ENCODE results near the gene POLK.
"Not testable (repeated sequence)": the region's sequence is repeated elsewhere in the genome, so short reads cannot be mapped to it uniquely, and the experiment has no call there.

POLK gene

GRCh38 chr5:75610859-75611310 lies 99.2 kb downstream of the POLK start:
- not testable (repeated sequence) for DNase-seq (ENCODE audit: low spot score)

- DNase-seq (ENCODE audit: low spot score) = peak; percentile 51
These were observed 99.9 kb downstream of the POLK start, which contains the start of gene ANKDD1B for GRCh38 chr5:75611311-75612225. Gene ANKDD1B, plus strand, starts transcription at chr5:75611453. Its CDS starts 182 bp downstream, at chr5:75611635.

- no peak for DNase-seq (ENCODE audit: low spot score)
These were observed 100.5 kb downstream of the POLK start for GRCh38 chr5:75612226-75612569.

- DNase-seq (ENCODE audit: low spot score) = no peak
These were observed 101.2 kb downstream of the POLK start for GRCh38 chr5:75612901-75613300.

GRCh38 chr5:75614176-75614575 lies 102.5 kb downstream of the POLK start:
- DNase-seq (ENCODE audit: low spot score) = no peak

GRCh38 chr5:75616371-75616881 lies 104.7 kb downstream of the POLK start:
- no peak for DNase-seq (ENCODE audit: low spot score)

GRCh38 chr5:75616971-75617621 lies 105.4 kb downstream of the POLK start:
- DNase-seq (ENCODE audit: low spot score) = no peak

GRCh38 chr5:75617736-75618352 lies 106.2 kb downstream of the POLK start:
- DNase-seq (ENCODE audit: low spot score) = peak; percentile 63

- DNase-seq (ENCODE audit: low spot score) = no peak
These were observed 108.7 kb downstream of the POLK start for GRCh38 chr5:75620184-75620959.

GRCh38 chr5:75622564-75622963 lies 110.9 kb downstream of the POLK start:
- no peak for DNase-seq (ENCODE audit: low spot score)

- no peak for DNase-seq (ENCODE audit: low spot score)
These were observed 112.2 kb downstream of the POLK start for GRCh38 chr5:75623846-75624245.

- DNase-seq (ENCODE audit: low spot score) = no peak
These were observed 115.3 kb downstream of the POLK start for GRCh38 chr5:75626959-75627358.

GRCh38 chr5:75627801-75628200 lies 116.1 kb downstream of the POLK start:
- no peak for DNase-seq (ENCODE audit: low spot score)

- no peak for DNase-seq (ENCODE audit: low spot score)
These were observed 119.2 kb downstream of the POLK start for GRCh38 chr5:75630875-75631274.

GRCh38 chr5:75632321-75632720 lies 120.6 kb downstream of the POLK start:
- no peak for DNase-seq (ENCODE audit: low spot score)

GRCh38 chr5:75637949-75638348 lies 126.3 kb downstream of the POLK start:
- DNase-seq (ENCODE audit: low spot score) = no peak

GRCh38 chr5:75639535-75640311 lies 128.0 kb downstream of the POLK start:
- DNase-seq (ENCODE audit: low spot score) = no peak

- DNase-seq (ENCODE audit: low spot score) = peak; percentile 83
These were observed 128.7 kb downstream of the POLK start for GRCh38 chr5:75640395-75640794.

GRCh38 chr5:75640826-75641225 lies 129.1 kb downstream of the POLK start:
- peak; percentile 26 for DNase-seq (ENCODE audit: low spot score)

GRCh38 chr5:75648712-75649111 lies 137.0 kb downstream of the POLK start:
- DNase-seq (ENCODE audit: low spot score) = no peak
